CD4-positive, alpha-beta T cell treated with Interferon gamma for 1 hour (primary cell): ENCODE measurements around the gene EPHA8.

Experiments used
- DNase-seq: peaks from one replicate; pipeline ENCODE4 v3.0.0-alpha.2; 2020

EPHA8 gene

GRCh38 chr1:22562584-22563583 lies at the start of gene EPHA8:
Gene EPHA8, plus strand, starts transcription at chr1:22563489. Its CDS starts 147 bp downstream, at chr1:22563636.
- DNase-seq: no peak

GRCh38 chr1:22516906-22517571 lies 46.2 kb upstream of the EPHA8 start:
- DNase-seq: no peak

GRCh38 chr1:22517956-22518355 lies 45.3 kb upstream of the EPHA8 start:
- DNase-seq: no peak

GRCh38 chr1:22518379-22518778 lies 44.9 kb upstream of the EPHA8 start:
- DNase-seq: no peak

DNA sequence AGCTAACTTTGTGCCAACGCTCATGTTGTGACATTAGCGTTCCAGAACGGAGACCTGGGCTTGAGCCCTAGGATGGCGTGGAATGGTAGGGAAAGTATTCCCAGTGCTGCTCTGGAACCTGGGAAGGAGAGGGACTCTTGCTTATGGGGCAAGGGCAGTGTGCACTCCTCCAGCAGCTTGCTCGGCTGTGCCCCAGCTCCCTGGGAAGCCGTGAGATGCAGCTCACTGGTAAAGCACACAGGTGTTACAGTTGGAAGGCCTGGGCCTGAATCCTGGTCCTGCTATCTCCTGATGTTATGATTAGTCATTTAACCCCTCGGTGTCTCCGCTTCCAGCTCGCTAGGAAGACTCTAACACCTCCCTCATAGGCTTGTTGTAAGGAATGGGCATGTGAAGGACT lies 42.4 kb upstream of the EPHA8 start:
- DNase-seq: no peak

DNA sequence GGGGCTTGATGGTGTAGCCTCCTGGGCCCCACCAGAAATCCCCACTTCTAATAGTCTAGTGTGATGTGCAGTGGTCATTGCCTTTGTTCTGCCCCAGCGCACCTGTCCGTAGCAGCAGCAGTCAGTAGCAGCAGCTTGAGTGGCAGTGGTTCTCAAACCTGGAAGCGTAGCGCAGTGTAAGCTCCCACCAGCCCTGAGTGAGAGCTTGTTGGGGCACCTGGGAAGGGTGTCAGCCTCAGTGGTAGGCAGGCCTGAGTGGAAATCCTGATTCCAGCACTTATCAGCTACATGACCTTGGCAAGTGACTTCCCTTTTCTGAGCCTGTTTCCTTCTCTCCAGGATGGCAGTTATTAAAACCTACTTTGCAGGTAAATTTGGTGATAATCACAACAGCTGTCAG lies 41.6 kb upstream of the EPHA8 start:
- no peak for DNase-seq

GRCh38 chr1:22522221-22522743 lies 41.0 kb upstream of the EPHA8 start:
- no peak for DNase-seq

DNA sequence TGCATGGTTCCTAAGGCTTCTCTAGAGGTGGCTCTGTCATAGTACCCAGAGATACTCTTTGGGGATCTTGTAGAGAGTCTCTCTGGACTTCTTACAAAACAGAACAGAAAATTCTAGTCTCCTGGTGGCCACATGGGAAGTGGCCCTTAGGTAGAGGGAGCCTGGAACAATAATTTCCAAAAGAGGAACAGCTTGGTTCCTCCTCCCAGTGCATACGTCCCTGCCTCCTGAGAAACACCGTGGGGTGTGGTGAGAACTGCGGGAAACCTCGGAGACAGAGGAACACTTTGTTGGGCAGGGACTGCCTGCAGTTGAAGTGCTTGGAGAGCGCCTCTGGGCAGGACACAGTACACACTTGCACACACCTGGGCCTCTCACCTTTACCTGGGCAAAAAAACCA lies 38.8 kb upstream of the EPHA8 start:
- no peak for DNase-seq

DNA sequence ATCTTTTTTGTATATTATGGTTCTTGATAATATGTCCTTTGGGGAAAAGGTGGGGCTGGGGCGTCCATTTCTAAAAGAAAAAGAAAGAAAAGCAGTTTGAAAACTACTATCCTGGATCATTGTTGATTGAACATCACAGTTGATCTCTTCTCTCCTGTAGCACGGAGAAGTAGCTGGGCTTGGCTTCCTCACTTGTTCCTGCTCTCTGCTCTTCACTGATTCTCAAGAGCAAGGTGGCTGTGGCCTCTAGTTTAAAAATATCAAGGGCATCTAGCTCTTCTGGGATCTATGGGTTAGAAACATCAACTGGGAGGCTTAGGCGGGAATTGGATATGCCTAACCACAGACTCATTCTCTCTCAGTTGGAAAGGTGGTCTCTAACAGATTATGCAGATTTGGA lies 38.1 kb upstream of the EPHA8 start:
- no peak for DNase-seq

GRCh38 chr1:22525646-22526045 lies 37.6 kb upstream of the EPHA8 start:
- DNase-seq: no peak

GRCh38 chr1:22526098-22526497 lies 37.2 kb upstream of the EPHA8 start:
- DNase-seq: no peak

- DNase-seq: no peak
Observed at GRCh38 chr1:22526677-22527076, 36.6 kb upstream of the EPHA8 start.

- DNase-seq: no peak
Observed at GRCh38 chr1:22527122-22527521, 36.2 kb upstream of the EPHA8 start.

GRCh38 chr1:22527555-22528296 lies 35.6 kb upstream of the EPHA8 start:
- DNase-seq: no peak

GRCh38 chr1:22528451-22528850 lies 34.8 kb upstream of the EPHA8 start:
- DNase-seq: no peak

GRCh38 chr1:22529901-22530621 lies 33.2 kb upstream of the EPHA8 start:
- no peak for DNase-seq

- no peak for DNase-seq
Observed at GRCh38 chr1:22530715-22531114, 32.6 kb upstream of the EPHA8 start.

DNA sequence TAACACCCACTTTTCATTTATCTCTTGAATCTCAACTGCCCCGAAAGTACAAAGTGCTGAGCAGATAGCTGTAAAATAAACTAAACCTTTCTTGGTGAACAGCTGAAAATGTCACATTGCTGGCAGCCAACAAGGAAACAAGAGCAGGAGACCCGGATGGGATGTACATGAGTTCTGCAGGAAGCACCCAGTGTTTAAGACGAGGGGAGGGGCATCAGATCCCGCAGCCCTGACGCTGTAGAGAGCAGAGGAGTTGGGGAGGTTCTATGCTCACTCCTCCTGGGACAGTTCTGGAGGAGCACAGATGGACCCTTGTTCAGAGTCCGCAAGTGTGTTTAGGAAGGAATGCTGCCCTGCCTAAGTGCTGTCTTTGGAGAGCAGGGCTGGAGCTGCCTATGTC lies 32.0 kb upstream of the EPHA8 start:
- DNase-seq: no peak

DNA sequence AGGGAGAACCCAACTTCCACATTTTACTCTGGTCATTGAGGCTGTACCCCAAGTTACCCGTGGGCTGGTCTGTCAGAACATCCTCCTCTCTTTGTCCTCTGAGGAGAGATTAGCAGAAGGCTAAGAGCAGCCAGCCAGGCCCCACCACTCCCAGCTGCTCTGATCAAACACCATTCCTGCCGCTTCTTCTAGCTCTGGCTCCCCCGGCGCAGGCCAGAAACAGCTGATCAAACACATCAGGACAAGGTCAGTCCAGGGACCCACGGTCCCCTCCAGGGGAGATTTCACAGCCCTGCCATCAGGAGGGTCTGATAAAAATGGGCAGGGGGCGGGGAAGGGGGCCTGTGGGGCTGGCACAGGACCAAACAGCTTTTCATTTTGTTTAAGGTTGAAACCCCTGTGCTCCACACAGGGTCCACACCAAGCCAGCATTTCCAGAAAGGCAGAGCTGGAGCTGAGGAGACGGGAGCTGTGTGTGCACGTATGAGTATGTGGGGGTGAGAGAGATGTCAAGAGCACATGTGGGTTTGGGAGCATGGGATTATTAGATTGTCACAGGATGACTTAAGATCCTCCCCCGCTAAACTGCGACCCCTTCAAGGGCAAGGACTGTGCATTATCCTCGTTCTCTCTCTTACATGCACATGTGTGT lies 29.9 kb upstream of the EPHA8 start:
- no peak for DNase-seq

DNA sequence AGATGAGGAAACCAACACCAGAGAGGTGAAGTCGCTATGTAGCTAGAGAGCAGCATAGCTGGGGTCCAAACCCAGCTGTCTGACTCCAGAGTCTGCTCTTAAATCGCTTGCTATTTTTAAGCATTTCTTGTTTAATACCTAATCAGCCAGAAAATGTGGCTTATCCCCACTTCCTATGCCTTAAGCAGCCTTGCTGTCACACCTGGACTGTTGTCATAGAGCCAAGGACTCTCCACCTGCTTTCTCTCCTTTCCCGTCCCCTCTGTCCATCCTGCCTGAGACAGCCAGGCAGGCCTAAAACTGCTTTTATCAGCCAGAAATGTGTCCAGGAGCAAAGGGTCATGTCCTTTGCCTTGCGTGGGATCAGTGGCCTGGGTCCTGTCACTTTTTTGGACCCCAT lies 28.3 kb upstream of the EPHA8 start:
- no peak for DNase-seq

DNA sequence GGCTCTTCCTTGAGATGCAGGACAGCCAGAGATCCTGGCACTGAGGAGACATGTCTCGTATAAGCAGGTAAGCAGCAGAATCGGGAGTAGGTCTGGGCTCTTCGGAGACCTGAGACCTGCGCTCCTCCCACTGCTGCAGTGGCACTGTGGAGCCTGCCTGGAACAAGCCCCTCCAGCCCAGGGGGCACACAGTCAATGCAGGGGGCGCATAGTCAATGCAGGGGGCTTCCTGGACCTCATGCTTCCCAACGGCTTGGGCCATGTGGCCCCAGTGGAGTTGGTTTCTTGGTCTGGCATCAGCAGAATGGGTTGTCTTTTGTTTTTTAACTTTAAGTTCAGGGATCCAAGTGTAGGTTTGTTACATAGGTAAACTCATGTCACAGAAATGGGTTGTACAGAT lies 27.9 kb upstream of the EPHA8 start:
- DNase-seq: no peak

DNA sequence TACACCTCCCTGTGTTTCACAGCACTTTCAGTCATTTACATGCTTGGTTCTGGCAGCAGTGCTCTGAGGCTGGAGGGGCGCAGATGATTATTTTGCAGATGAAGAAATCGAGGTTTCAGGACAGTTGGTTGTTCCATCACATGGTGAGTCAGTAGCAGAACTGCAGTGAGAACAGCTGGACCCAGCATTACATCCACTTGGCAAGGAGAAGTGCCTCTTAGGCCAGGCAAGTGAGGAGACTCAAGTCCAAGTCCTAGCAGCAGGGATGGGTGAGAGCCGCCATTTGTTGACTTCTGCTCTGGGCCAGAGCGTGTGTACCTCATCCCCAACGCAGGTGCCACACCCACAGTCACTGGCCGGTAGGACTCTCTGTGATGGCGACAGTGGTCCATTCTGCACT lies 26.8 kb upstream of the EPHA8 start:
- DNase-seq: no peak
